GM12892 (cell line): ENCODE measurements around the gene MTFR1L.

Experiments used
- POLR2A ChIP-seq: IDR thresholded peaks from 2 replicates; pipeline ENCODE4 v1.6.1; 2011; ENCODE audit warnings: low read depth, low read length, control low read depth
- POLR2AphosphoS5 ChIP-seq: IDR thresholded peaks from 2 replicates; pipeline ENCODE4 v1.6.1; 2011; ENCODE audit warnings: low read depth, low read length, control low read depth
- TAF1 ChIP-seq: IDR thresholded peaks from 2 replicates; pipeline ENCODE4 v1.6.1; 2011; ENCODE audit warnings: low read depth, mild to moderate bottlenecking, control low read depth, low read length, borderline replicate concordance

- TF ChIP-seq TAF1 = no peak
- no peak for TF ChIP-seq POLR2A
- TF ChIP-seq POLR2AphosphoS5 = no peak
Measured at GRCh38 chr1:25829046-25829445, 9.3 kb downstream of the MTFR1L start.
